Measurements from ENCODE around the gene FXYD6. TPM values are rescaled to one million over a fixed set of nuclear protein-coding genes. Genes with fewer than 3 reads are reported as not detected.
A peak's percentile ranks its signal among the peaks of the same experiment; 100 is the strongest.

The FXYD6 gene
- total RNA-seq, 3 donors from 2014 or later, result 16.0 to 25.0 (median 20.3) TPM

- intact Hi-C loops (cut with DNase I; ENCODE audit: low total_unique reads), result no loop called here
- no peak for DNase-seq (ENCODE audit: low spot score in 2 of 2)
- Histone ChIP-seq H3K36me3 (no peaks in the 10 kb centered on the region), H3K27ac (peak overlapping the region in 1 of 2 donors; percentile 80), H3K4me1 (no peaks in the 10 kb centered on the region), H3K27me3 (no peaks in the 10 kb centered on the region), H3K4me3 (no peak overlapping the region), H3K9me3 (no peaks in the 10 kb centered on the region)
- no peak for TF ChIP-seq POLR2AphosphoS5 (IDR thresholded peaks at IDR 0.05)
- TF ChIP-seq, protein P1, sequence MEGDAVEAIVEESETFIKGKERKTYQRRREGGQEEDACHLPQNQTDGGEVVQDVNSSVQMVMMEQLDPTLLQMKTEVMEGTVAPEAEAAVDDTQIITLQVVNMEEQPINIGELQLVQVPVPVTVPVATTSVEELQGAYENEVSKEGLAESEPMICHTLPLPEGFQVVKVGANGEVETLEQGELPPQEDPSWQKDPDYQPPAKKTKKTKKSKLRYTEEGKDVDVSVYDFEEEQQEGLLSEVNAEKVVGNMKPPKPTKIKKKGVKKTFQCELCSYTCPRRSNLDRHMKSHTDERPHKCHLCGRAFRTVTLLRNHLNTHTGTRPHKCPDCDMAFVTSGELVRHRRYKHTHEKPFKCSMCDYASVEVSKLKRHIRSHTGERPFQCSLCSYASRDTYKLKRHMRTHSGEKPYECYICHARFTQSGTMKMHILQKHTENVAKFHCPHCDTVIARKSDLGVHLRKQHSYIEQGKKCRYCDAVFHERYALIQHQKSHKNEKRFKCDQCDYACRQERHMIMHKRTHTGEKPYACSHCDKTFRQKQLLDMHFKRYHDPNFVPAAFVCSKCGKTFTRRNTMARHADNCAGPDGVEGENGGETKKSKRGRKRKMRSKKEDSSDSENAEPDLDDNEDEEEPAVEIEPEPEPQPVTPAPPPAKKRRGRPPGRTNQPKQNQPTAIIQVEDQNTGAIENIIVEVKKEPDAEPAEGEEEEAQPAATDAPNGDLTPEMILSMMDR (IDR thresholded peaks at IDR 0.05), result no peak
Observed at GRCh38 chr11:117823294-117823945, 53.0 kb downstream of the FXYD6 start.

GRCh38 chr11:117822074-117823033, 54.1 kb downstream of the FXYD6 start:
- intact Hi-C loops (cut with DNase I; ENCODE audit: low total_unique reads), result no loop called here
- DNase-seq (ENCODE audit: low spot score in 2 of 2), result no peak
- no peak overlapping the region for H3K27ac ChIP-seq
- TF ChIP-seq, protein P1 (IDR thresholded peaks at IDR 0.05), result peak in 2 of 3 donors; percentile 15 to 21
- no peak for TF ChIP-seq POLR2A (IDR thresholded peaks at IDR 0.05)
- TF ChIP-seq POLR2AphosphoS5 (IDR thresholded peaks at IDR 0.05), result no peak
- H3K36me3 ChIP-seq, result no peaks in the 10 kb centered on the region
- no peaks in the 10 kb centered on the region for H3K9me3 ChIP-seq
- no peaks in the 10 kb centered on the region for H3K4me1 ChIP-seq
- no peak overlapping the region for H3K4me3 ChIP-seq
- H3K27me3 ChIP-seq, result no peaks in the 10 kb centered on the region

DNA sequence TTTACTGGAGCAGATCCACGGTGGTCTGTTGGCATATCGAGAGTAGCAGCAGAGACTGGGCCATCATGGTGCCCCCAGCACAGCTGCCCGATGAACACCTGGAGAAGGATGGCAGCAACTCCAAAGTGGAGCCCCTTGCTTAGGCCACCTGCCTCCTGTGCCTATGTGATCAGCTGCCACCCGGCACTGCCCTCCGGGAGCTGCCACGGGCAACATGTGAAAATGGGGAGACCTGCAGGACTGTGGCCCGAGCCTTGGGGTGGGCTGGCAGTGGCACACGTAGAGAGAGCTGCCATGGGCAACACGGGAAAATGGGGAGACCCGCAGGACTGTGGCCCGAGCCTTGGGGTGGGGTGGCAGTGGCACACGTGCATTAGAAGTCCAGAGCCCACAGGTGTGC, 55.0 kb downstream of the FXYD6 start:
- no peak overlapping the region for H3K4me3 ChIP-seq
- no peak for DNase-seq (ENCODE audit: low spot score in 2 of 2)
- TF ChIP-seq POLR2AphosphoS5 (IDR thresholded peaks at IDR 0.05) (no peak), POLR2A (IDR thresholded peaks at IDR 0.05) (no peak)
- TF ChIP-seq, protein P1 (IDR thresholded peaks at IDR 0.05), result no peak
- H3K4me1 ChIP-seq, result no peaks in the 10 kb centered on the region
- no peaks in the 10 kb centered on the region for H3K36me3 ChIP-seq
- intact Hi-C loops (cut with DNase I; ENCODE audit: low total_unique reads), result no loop called here
- H3K27ac ChIP-seq, result no peak overlapping the region
- H3K27me3 ChIP-seq, result no peaks in the 10 kb centered on the region
- no peaks in the 10 kb centered on the region for H3K9me3 ChIP-seq

DNA sequence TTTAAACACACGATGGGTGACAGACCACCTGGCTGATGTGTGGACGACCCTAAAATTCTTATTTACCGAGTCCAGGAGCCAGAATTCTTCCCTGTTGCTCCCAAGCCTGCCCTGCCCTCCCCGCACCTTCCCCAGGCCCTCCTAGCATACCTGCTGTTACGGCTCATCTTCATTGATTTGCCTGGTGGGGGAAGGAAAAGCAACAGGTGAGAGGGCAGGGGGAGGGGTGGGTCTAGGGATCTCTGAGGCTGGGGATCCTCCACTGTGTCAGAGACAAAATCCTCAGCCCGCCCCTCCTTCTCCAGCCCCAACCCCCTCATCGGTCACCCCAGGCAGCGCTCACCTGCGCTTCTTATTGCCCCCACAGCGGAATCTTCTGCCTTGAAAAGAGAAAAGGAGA, 55.9 kb downstream of the FXYD6 start:
- TF ChIP-seq, protein P1 (IDR thresholded peaks at IDR 0.05), result no peak
- no peak for TF ChIP-seq POLR2A (IDR thresholded peaks at IDR 0.05)
- TF ChIP-seq POLR2AphosphoS5 (IDR thresholded peaks at IDR 0.05), result no peak
- H3K9me3 ChIP-seq, result no peaks in the 10 kb centered on the region
- H3K27ac ChIP-seq, result no peak overlapping the region
- no peak overlapping the region for H3K4me3 ChIP-seq
- no peak for DNase-seq (ENCODE audit: low spot score in 2 of 2)
- intact Hi-C loops (cut with DNase I; ENCODE audit: low total_unique reads), result no loop called here
- H3K36me3 ChIP-seq, result no peaks in the 10 kb centered on the region
- no peaks in the 10 kb centered on the region for H3K4me1 ChIP-seq
- H3K27me3 ChIP-seq, result no peaks in the 10 kb centered on the region

DNA sequence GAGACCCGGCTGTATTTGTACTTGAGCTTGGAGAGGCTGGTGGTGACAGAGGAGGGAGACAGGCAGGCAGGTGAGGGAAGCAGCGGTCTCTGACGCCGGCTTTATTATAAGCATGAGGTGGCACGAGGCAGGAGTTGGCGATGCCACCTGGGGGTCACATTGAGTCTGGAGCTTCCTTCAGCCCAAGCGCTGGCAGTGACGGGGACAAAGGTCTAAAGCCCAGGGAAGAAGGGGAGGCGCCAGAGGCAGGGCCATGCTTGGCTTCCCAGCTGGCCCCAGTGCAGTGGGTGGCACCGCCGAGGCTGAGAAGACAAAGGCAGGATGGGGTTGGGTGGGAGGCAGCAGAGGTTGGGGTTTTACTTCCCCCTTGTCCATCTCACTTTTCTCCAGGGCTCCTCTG, 56.4 kb downstream of the FXYD6 start:
- Histone ChIP-seq H3K27ac (no peak overlapping the region), H3K9me3 (no peaks in the 10 kb centered on the region), H3K4me1 (no peaks in the 10 kb centered on the region), H3K36me3 (no peaks in the 10 kb centered on the region), H3K27me3 (no peaks in the 10 kb centered on the region), H3K4me3 (no peak overlapping the region)
- TF ChIP-seq POLR2AphosphoS5 (IDR thresholded peaks at IDR 0.05) (no peak), POLR2A (IDR thresholded peaks at IDR 0.05) (no peak)
- TF ChIP-seq, protein P1 (IDR thresholded peaks at IDR 0.05), result no peak
- DNase-seq (ENCODE audit: low spot score in 2 of 2), result no peak
- intact Hi-C loops (cut with DNase I; ENCODE audit: low total_unique reads), result no loop called here

All from breast epithelium (tissue), 4 donors.